Activated CD4-positive, alpha-beta T cell treated with anti-CD3 and anti-CD28 coated beads, Interleukin-2, Interleukin-6, amounts not matched to agents 100 ng/mL and 50 ng/mL, durations not matched to agents 16 hours and 8 hours (primary cell): ENCODE measurements around the gene RGS11.

Experiments
- DNase-seq: peaks from one replicate; pipeline ENCODE4 v3.0.0-alpha.2; 2020

The RGS11 gene

DNA sequence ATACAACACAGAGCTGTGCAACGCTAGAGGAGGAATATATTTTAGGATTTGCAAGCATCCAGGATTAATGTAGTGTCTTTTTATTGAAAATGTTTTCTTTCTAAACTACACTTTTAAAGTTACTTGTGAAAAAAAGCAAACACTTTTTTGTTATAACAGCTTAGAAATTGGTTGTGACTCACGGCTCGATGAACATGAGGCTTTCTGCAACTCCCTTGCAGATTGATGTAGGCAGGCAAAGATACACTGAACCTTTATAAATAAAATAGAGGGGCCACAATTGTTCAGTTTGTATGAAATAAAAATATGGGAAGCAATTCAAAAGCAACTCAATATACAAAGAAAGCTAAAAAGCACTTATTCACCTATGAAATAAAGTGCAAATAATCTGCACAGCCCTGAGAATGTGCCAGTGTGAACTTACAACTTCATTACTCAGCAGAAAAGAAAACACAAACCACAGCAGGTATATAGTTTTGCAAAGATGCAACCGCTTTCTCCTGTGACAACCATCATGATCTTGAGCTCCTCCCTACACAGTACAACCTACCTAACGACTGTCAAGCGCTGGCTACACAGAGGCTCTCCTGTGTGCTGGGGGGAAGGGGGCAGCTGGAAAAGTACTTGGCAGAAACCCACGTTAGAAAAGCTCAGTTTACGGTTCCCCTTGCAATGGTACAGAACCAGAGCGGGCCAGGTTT lies 47.4 kb downstream of the RGS11 start:
- peak; percentile 28 for DNase-seq

DNA sequence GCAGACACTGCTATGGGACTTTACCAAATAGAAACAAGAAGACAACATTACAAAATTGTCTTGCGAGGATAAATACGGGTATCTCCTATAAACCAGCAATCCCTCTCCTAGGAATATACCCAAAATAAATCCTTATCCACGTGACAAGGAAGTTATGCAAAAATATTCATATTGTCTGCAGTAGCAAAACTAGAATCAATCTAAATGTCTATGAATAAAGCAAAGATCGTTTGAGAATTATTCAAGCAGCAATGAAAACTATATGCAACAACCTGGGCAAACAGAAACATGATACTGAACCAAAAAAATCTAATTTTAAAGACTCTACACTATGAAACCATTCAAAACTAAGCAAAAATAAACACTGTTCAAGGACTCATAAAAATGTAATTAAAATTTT lies 55.7 kb downstream of the RGS11 start:
- no peak for DNase-seq
